Adipocyte (in vitro differentiated cells): ENCODE results near the gene CRYGA.

ENCODE experiments used
- DNase-seq: peaks from one replicate; pipeline ENCODE4 v3.0.0-alpha.2; 2015; ENCODE audit warnings: low read depth
- H3K27me3 ChIP-seq: replicated peaks from 2 replicates; pipeline ENCODE4 v1.7.0; 2013; ENCODE audit warnings: mild to moderate bottlenecking, low read length, moderate library complexity; ENCODE audit not compliant: control insufficient read depth, insufficient read depth
- H3K36me3 ChIP-seq: 2 replicates; pipeline ENCODE4 v1.7.0; 2013; ENCODE audit warnings: low read length, mild to moderate bottlenecking, moderate library complexity; ENCODE audit not compliant: control insufficient read depth, insufficient read depth, severe bottlenecking
- H3K4me1 ChIP-seq: 2 replicates; pipeline ENCODE4 v1.7.0; 2013; ENCODE audit warnings: mild to moderate bottlenecking, low read length, moderate library complexity; ENCODE audit not compliant: control insufficient read depth, insufficient read depth
- H3K4me3 ChIP-seq: 2 replicates; pipeline ENCODE4 v1.7.0; 2013; ENCODE audit warnings: mild to moderate bottlenecking, low read length, moderate library complexity
- H3K9ac ChIP-seq: 2 replicates; pipeline ENCODE4 v1.7.0; 2013; ENCODE audit warnings: mild to moderate bottlenecking, low read length, moderate library complexity
- H3K9me3 ChIP-seq: 2 replicates; pipeline ENCODE4 v1.7.0; 2013; ENCODE audit warnings: mild to moderate bottlenecking, low read length, moderate library complexity; ENCODE audit not compliant: control insufficient read depth

The CRYGA gene

GRCh38 chr2:208186465-208186864, 23.1 kb upstream of the CRYGA start:
- no peaks in the 10 kb centered on the region for H3K4me1 ChIP-seq
- H3K4me3 ChIP-seq = no peak overlapping the region
- peaks cover 17% of the 10 kb centered on the region for H3K27me3 ChIP-seq
- DNase-seq = no peak
- no peaks in the 10 kb centered on the region for H3K36me3 ChIP-seq
- H3K9me3 ChIP-seq = no peaks in the 10 kb centered on the region
- H3K9ac ChIP-seq = no peak overlapping the region

DNA sequence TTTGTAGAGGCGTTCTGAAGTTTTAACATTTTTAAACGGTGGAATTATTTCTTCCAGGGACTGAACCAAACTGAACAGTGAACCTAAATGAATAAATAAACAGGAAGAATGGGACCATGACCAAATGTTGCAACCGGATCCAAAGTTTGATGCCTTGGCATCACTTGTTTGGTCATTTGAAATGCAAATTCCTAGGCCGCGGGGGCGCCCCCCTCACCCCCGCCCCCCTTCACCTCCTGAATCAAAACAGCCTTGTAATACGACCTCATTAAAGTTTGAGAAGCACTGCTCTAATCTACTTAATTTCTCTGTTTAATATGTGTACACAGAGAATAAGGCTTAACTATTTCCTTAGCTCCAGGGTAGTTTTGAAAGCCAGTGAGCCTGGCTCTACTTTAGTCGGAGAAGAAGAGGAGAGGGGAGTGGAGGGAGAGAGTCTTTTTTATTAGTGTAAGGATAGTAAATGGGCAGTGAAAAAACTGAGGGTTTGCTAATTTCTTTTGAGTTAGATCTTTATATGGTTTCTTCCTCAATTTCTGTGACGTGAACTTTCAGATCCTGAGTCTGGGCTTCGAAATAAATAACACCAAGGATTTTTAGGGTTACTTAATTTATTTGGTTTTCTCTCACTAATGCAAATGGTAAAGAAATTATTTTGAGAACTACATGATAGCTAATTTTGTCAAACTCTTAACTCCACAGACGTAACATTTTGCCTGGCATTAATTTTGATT, 20.8 kb upstream of the CRYGA start:
- H3K36me3 ChIP-seq = no peaks in the 10 kb centered on the region
- H3K4me3 ChIP-seq = no peak overlapping the region
- peak; percentile 5 for DNase-seq
- H3K9ac ChIP-seq = no peak overlapping the region
- no peaks in the 10 kb centered on the region for H3K9me3 ChIP-seq
- peaks cover 10% of the 10 kb centered on the region for H3K27me3 ChIP-seq
- H3K4me1 ChIP-seq = no peaks in the 10 kb centered on the region

GRCh38 chr2:208183526-208183925, 20.1 kb upstream of the CRYGA start:
- Histone ChIP-seq H3K27me3 (peaks cover 10% of the 10 kb centered on the region), H3K9ac (no peak overlapping the region), H3K4me1 (no peaks in the 10 kb centered on the region), H3K4me3 (no peak overlapping the region), H3K9me3 (no peaks in the 10 kb centered on the region), H3K36me3 (no peaks in the 10 kb centered on the region)
- DNase-seq = no peak

DNA sequence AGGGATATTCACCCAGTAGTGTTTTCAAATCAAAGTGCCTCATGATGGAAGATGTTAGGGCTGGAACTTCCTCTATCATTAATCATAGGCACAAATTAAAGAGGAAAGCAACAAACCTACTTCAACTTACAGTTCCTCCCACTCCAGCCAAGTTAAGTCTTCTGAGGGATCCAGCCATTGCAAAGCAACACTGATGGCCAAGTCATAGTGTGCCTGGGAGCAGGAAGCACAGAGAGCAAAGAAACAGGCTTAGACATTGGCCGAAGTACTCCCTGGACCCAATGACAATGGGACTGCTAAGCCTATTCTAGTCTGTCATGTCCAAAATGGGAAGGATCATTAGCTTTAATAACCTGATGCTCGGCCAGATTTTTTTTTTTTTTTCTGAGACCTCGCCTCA, 19.4 kb upstream of the CRYGA start:
- no peaks in the 10 kb centered on the region for H3K4me1 ChIP-seq
- DNase-seq = no peak
- H3K36me3 ChIP-seq = no peaks in the 10 kb centered on the region
- H3K27me3 ChIP-seq = peaks cover 10% of the 10 kb centered on the region
- no peaks in the 10 kb centered on the region for H3K9me3 ChIP-seq
- no peak overlapping the region for H3K4me3 ChIP-seq
- no peak overlapping the region for H3K9ac ChIP-seq

- Histone ChIP-seq H3K9me3 (no peaks in the 10 kb centered on the region), H3K27me3 (no peaks in the 10 kb centered on the region), H3K4me3 (no peak overlapping the region), H3K36me3 (no peaks in the 10 kb centered on the region), H3K4me1 (peaks cover 5% of the 10 kb centered on the region), H3K9ac (no peak overlapping the region)
- DNase-seq = no peak
Observed at GRCh38 chr2:208179028-208179609, 15.7 kb upstream of the CRYGA start.

GRCh38 chr2:208175840-208176153, 12.4 kb upstream of the CRYGA start:
- no peak for DNase-seq
- H3K36me3 ChIP-seq = no peaks in the 10 kb centered on the region
- H3K4me1 ChIP-seq = peaks cover 5% of the 10 kb centered on the region
- H3K9ac ChIP-seq = peak overlapping the region; percentile 33
- H3K4me3 ChIP-seq = no peak overlapping the region
- H3K9me3 ChIP-seq = no peaks in the 10 kb centered on the region
- no peaks in the 10 kb centered on the region for H3K27me3 ChIP-seq

- peaks cover 5% of the 10 kb centered on the region for H3K4me1 ChIP-seq
- peak; percentile 93 for DNase-seq
- H3K27me3 ChIP-seq = no peaks in the 10 kb centered on the region
- H3K36me3 ChIP-seq = no peaks in the 10 kb centered on the region
- peak overlapping the region; percentile 33 for H3K9ac ChIP-seq
- H3K9me3 ChIP-seq = no peaks in the 10 kb centered on the region
- no peak overlapping the region for H3K4me3 ChIP-seq
Observed at GRCh38 chr2:208175069-208175839, 11.9 kb upstream of the CRYGA start.

GRCh38 chr2:208174144-208174543, 10.8 kb upstream of the CRYGA start:
- H3K9me3 ChIP-seq = no peaks in the 10 kb centered on the region
- no peak overlapping the region for H3K9ac ChIP-seq
- H3K36me3 ChIP-seq = no peaks in the 10 kb centered on the region
- DNase-seq = no peak
- no peaks in the 10 kb centered on the region for H3K27me3 ChIP-seq
- H3K4me1 ChIP-seq = peaks cover 5% of the 10 kb centered on the region
- no peak overlapping the region for H3K4me3 ChIP-seq

- Histone ChIP-seq H3K4me1 (peaks cover 5% of the 10 kb centered on the region), H3K36me3 (no peaks in the 10 kb centered on the region), H3K9ac (no peak overlapping the region), H3K27me3 (no peaks in the 10 kb centered on the region), H3K4me3 (no peak overlapping the region), H3K9me3 (no peaks in the 10 kb centered on the region)
- no peak for DNase-seq
Observed at GRCh38 chr2:208172125-208172524, 8.7 kb upstream of the CRYGA start.

GRCh38 chr2:208164951-208165755, 1.8 kb upstream of the CRYGA start:
- peaks cover 6% of the 10 kb centered on the region for H3K27me3 ChIP-seq
- no peak overlapping the region for H3K4me3 ChIP-seq
- no peak for DNase-seq
- H3K9ac ChIP-seq = no peak overlapping the region
- H3K36me3 ChIP-seq = no peaks in the 10 kb centered on the region
- no peaks in the 10 kb centered on the region for H3K4me1 ChIP-seq
- H3K9me3 ChIP-seq = no peaks in the 10 kb centered on the region

DNA sequence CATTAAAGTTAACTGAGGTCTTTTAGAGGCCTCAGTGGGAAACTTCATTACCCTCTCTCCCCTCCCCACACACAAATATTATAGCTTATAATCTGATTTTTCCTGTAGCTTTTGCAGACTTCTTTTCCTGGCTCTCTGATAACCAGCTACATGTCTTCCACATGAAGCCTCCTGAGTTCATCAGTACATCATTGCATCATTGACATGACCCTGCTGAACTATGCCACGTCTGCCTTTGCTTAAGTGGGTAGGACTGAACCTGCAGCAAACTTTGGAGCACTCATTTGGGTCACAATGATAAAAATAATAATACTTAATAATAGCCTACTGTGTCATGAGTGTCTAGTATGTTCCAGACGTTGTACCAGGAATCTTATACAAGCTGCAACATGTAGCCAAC, 7.0 kb downstream of the CRYGA start:
- no peak for DNase-seq
- Histone ChIP-seq H3K27me3 (no peaks in the 10 kb centered on the region), H3K4me3 (no peak overlapping the region), H3K9me3 (peaks cover 3% of the 10 kb centered on the region), H3K36me3 (no peaks in the 10 kb centered on the region), H3K9ac (no peak overlapping the region), H3K4me1 (no peaks in the 10 kb centered on the region)
